Measurements from ENCODE around the gene CASP5. TPM values are rescaled to one million over a fixed set of nuclear protein-coding genes. Genes with fewer than 3 reads are reported as not detected.

Gene CASP5
- total RNA-seq, result not detected in 2 replicates

DNA sequence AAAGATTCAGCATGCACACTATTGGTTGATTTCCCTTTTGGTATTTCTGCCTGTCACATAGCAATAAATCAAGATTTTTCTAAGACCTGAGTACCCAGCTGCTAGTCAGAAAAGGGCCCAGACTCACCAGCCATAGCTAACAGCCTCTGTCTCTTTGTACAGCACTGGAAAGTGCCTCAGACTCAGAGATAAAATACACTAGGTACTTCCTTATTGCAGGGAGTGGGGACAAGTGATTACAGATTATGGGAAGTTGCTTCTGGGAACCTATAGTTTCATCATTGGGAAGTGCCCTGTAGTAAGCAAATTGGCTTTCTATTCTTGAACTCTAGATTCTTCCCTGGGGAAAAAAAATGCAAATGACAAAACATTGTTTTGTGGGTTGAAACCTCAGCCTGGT, at the start of gene CASP5:
CASP5 (minus strand) TSS at position 166 of the 400 bp plus-strand sequence; CDS start at position 134, 32 bp downstream.

DNA sequence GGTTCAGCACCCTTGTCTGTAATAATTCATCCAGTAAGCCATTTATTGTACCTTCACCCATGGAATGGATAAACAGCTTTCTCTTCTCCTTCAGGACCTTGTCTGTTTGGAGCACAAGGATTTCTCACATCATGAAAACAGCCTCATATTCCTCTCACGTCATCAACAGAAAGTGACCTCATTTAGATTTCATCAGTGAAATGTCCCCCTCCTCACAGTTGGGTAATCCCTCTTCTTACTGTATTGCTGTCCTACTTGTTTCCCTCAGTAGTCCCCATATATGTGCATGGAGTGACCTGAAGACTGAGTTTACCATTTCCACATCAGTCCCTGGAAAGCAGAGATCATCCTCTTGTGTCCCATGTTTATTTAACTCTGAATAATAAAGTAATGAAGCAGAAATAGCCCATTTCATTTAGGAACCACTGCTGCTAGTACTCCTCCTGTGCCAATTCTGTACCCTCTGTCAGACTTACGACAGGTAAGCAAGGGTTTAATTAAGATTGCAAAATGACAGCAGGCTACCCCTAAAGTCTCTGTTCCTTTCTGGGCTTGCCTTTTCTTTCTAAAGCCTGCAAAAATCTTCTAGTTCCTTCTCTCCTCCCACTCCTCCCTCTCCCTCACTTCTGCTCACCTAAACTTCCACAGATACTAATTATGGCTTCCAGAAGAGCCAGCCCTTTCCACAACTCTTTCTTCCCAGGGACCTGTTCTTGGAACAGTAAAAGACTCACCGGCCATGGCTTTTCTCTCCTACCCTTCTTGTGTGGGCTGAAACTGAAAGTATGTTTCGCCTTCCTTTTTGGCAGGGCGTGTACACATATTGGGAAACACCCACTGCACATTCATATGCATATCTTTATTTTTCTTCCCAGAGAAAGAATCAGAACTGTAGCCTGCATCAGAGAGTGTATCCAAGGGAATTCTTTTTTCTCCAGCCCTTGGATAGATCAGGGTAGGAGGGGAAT, 21.9 kb upstream of the CASP5 start, which contains the start of gene CARD16:
CARD16 (minus strand) TSS at position 779 of the 968 bp plus-strand sequence; CDS start at position 741, 38 bp downstream.

DNA sequence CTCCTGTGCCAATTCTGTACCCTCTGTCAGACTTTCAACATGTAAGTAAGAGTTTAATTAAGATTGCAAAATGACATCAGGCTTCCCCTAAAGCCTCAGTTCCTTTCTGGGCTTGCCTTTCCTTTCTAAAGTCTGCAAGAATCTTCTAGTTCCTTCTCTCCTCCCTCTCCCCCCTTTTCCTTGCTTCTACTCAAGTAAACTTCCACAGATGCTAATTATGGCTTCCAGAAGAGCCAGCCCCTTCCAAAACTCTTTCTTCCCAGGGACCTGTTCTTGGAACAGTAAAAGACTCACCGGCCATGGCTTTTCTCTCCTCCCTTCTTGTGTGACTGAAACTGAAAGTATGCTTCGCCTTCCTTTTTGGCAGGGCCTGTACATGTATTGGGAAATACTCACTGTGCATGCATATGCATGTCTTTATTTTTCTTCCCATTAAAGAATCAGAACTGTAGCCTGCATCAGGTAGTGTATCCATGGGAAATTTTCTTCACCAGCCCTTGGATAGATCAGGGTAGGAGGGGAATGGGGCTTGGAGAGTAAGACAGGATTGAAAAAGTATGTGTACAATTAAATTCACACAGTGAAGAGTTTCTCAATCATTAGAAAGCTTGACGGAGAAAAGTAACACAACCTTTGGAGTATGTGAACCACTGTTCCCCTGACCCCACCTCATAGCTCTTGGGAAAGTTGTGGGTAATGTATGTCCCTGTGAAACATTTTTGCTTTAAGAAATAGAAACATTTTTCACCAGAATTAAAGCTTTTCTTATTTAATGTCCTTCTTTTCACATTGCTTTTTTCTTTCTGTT, 12.0 kb upstream of the CASP5 start, which contains the start of gene CASP1:
CASP1 (minus strand) TSS at position 332 of the 808 bp plus-strand sequence; CDS start at position 301, 31 bp downstream.

DNA sequence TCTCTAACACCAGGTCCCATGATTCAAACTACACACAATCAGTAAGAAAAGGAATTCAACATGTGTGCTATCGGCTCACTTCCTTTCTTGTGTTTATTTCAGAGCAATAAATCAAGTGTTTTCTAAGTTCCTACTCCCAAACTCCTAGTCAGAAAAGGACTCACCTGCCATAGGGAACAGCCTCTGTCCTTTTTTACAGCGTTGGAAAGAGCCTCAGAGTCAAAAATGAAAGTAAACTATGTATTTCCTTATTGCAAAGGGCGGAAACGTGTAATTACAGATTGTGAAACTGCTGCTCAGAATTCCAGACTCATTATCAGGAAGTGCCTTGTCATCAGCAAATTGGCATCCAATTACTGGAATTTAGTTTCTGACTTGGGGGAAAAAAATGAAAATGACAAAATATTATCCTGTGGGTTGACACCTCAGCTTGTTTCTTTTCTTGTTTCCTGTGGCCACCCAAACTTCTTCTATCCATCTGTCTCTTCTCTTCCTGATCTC, 54.6 kb downstream of the CASP5 start, which contains the start of gene CASP4:
CASP4 (minus strand) TSS at position 220 of the 501 bp plus-strand sequence; CDS start at position 171, 49 bp downstream.

Other genes starting within 250 kb of the CASP5 start
- gene CASP12, start 124.7 kb downstream of the CASP5 start, total RNA-seq, result 3.7 and 7.4 TPM in 2 replicates
- gene CASP4, start 54.6 kb downstream of the CASP5 start, total RNA-seq, result 129 and 227 TPM in 2 replicates
- 20.0 and 37.1 TPM in 2 replicates for gene CASP1, start 12.0 kb upstream of the CASP5 start, total RNA-seq
- gene CARD16, start 22.2 kb upstream of the CASP5 start, total RNA-seq, result 68.3 and 83.1 TPM in 2 replicates
- not detected in 2 replicates for gene CARD18, start 116.6 kb upstream of the CASP5 start, total RNA-seq

Measured in bladder microvascular endothelial cell (primary cell).